ENCODE measurements around the gene SLC1A7.

Gene SLC1A7

GRCh38 chr1:53160924-53161378 lies 18.5 kb upstream of the SLC1A7 start:
- no peak for DNase-seq (ENCODE audit: low read depth)

- DNase-seq (ENCODE audit: low read depth): no peak
These were observed 16.5 kb upstream of the SLC1A7 start for GRCh38 chr1:53158900-53159299.

- DNase-seq (ENCODE audit: low read depth): no peak
These were observed 14.3 kb upstream of the SLC1A7 start for GRCh38 chr1:53156783-53157182.

DNA sequence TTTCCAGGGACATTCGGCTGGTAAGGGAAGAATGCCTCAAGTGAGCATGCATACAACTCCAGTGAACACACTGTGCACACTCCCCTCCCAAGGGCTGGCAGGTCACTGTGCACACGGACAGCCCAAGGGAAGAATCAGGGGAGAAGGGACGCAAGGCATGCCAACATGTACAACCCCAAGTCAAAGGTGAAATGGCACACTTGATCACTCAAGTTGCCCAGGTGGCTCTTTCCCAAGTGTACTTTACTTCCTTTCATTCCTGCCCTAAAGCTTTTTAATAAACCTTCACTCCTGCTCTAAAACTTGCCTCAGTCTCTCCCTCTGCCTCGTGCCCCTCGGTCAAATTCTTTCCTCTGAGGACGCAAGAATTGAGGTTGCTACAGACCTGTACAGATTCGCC lies 13.5 kb upstream of the SLC1A7 start:
- no peak for DNase-seq (ENCODE audit: low read depth)

- no peak for DNase-seq (ENCODE audit: low read depth)
These were observed 13.1 kb upstream of the SLC1A7 start for GRCh38 chr1:53155534-53155933.

DNA sequence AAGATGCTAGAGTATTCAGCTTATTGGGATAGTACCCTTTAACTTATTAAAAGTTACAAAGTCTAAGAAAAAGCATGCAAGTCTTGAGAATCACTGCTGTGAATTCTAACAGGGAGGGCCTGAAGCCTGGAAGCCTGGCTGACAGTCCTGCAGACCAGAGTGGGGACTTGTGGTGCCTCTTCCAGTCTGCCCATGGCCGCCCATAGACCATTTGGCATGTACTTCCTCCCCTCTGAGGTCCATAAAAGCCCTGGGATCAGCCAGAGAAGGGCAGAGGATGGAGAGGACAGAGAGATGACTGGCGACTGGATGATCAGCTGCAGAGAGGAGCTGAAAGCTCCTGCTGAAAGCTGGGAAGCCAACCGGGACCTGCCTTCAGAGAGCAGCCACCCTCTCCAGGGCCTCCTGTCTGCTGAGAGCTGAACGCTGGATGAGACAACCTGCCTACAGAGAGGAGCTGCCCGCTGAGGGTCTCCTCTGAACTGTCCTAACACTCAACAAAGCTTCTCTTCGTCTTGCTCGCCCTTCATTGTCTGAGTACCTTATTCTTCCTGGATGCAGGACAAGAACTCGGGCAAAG lies 12.5 kb upstream of the SLC1A7 start:
- DNase-seq (ENCODE audit: low read depth): no peak

DNA sequence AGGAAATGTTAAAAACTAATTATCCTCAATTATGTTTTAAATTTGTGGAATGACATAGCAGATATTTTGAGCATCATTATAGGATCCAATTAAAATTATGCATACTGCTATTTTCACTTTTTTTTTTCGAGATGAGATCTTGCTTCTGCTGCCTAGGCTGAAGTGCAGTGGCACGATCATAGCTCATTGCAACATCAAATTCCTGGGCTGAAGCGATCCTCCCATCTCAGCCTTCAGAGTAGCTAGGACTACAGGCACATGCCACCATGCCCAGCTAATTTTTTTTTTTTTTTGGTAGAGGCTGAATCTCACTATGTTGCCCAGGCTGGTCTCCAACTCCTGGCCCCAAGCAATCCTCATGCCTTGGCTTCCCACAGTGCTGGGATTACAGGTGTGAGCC lies 11.3 kb upstream of the SLC1A7 start:
- DNase-seq (ENCODE audit: low read depth): no peak

DNA sequence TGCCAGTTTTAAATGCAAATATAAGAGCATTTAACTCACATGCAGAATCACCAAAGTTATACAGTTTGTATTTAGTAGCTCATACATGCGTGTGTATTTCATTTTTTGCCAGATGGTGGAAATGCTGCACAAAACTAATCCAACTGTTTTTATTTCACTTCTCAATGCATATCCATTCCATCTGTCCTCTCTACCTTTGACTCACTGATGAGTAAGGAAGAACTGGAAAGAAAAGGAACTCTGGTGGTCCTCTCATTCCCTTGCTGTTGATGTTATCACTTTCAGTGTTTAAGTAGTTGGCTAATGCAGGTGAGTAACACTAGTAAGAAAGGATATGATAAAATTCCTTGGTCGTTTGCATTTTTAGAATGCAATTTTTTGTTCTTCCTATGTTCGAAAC lies 5.7 kb upstream of the SLC1A7 start:
- DNase-seq (ENCODE audit: low read depth): no peak

- DNase-seq (ENCODE audit: low read depth): no peak
These were observed 4.7 kb upstream of the SLC1A7 start for GRCh38 chr1:53147174-53147573.

- peak; percentile 99 for DNase-seq (ENCODE audit: low read depth)
These were observed 3.7 kb upstream of the SLC1A7 start for GRCh38 chr1:53145942-53146708.

DNA sequence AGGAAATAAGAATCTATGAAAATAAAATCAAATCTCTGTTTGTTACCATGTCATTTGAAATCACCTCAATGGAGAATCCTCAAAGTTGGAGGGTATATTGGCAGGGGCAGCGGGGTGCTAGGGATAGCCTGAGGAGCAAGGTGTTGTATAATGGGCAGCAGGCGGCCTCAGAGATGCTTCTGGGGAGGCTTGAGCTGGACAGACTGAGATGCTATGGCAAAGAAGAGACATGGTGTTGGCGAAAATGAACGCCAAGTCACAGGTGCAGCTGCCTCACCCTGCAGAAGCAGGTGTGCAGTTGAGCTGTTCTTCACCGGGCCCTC lies 3.1 kb upstream of the SLC1A7 start:
- no peak for DNase-seq (ENCODE audit: low read depth)

- no peak for DNase-seq (ENCODE audit: low read depth)
These were observed 2.7 kb upstream of the SLC1A7 start for GRCh38 chr1:53145051-53145600.

DNA sequence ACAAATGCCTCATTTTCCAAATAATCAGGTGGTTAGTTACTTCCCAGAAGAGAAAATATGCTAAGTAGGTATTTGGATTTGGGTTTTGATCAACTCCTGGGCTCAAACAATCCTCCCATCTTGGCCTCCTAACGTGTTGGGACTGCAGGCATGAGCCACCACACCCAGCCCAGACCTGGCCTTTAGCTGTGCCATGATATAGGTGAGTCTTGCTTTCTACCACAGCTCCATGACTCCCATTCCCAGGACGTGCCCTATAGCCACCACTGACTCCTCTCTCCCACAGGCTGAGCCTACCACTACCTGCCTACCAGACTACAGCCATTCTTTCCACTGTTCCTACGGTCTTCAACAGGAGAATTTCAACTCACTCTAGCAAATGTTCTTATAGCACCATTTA lies 1.8 kb upstream of the SLC1A7 start:
- no peak for DNase-seq (ENCODE audit: low read depth)

- DNase-seq (ENCODE audit: low read depth): no peak
These were observed 1.1 kb upstream of the SLC1A7 start for GRCh38 chr1:53143527-53143926.

- DNase-seq (ENCODE audit: low read depth): no peak
These were observed 867 bp downstream of the SLC1A7 start for GRCh38 chr1:53141487-53142055.

DNA sequence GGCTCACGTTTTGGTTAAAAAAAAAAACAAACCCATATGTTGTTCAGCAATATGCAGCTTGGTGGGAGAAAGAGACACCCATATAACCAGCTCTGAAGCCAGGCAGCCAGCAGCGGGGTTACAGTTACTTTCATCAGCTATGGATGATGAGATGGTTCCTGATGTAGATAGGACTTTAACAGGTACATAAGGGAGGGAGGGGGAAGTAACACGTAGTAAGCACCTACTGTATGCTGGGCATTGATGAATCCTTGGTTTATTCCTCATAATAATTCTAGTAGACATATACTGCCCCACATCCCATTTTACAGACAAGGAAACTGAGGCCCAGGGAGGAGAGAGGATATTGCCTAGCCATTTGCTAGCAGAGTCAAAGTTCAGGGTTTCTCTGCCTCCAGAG lies 2.0 kb downstream of the SLC1A7 start:
- DNase-seq (ENCODE audit: low read depth): no peak

GRCh38 chr1:53139951-53140361 lies 2.5 kb downstream of the SLC1A7 start:
- no peak for DNase-seq (ENCODE audit: low read depth)

- no peak for DNase-seq (ENCODE audit: low read depth)
These were observed 3.2 kb downstream of the SLC1A7 start for GRCh38 chr1:53138991-53139884.

DNA sequence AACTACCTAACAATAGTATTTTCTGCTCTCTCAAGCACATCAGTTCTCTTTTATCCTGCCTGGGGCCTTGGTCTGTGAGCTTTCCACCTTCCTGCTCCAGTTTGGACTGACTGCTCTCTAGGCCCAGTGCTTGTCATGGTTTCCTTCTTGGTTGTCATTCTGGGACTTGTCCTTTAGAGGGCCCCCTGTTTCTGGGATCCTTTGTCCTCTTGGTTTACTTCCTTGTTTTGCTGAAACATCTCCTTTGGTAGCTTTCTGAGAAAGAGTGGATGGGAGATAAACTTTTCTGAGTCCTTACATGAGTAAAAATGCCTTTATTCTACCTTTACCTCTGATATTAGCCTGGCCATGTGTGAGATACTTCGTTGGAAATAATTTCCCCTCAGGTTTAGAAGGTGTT lies 4.7 kb downstream of the SLC1A7 start:
- DNase-seq (ENCODE audit: low read depth): no peak

DNA sequence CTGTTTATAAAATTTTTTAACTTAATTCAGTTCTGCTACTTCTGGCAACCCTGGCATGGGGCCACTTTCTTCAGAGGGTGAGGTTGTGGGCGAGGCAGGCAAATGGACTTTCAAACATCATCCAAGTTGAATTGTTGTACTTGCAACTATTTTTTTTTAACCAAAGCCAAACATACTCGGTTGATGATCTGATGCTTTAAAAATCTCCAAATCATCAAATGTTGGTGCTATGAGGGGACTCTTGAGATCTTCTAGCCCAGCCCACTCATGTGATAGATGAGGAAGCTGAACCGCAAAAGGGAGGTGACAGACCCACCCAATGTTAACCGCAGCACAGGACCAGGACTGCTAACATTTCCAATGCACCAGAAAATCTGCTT lies 6.7 kb downstream of the SLC1A7 start:
- peak; percentile 39 for DNase-seq (ENCODE audit: low read depth)

GRCh38 chr1:53134961-53135734 lies 7.3 kb downstream of the SLC1A7 start:
- no peak for DNase-seq (ENCODE audit: low read depth)

DNA sequence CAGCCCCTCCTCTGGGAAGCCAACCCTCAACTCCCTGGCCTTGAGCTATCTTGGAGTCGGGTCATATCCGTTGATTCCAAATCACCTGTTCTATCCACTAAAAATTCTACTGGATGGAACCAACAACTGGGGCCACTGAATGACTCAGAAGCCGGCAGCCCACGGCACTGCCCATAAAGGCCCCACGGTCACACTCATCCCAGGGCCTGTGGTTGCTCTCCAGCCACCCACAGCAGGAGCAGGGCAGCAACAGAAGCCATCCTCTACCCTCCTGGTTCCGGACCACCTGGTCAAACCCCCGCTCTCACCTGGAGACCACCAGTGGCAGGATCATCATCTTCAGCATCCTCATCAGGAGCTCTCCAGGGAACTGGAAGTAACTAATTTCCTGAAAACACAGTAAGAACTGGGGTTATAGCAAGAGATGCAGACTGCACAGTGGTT lies 8.4 kb downstream of the SLC1A7 start:
- DNase-seq (ENCODE audit: low read depth): no peak
